ENCODE results near the gene SIL1. TPM values are rescaled to one million over a fixed set of nuclear protein-coding genes. Genes with fewer than 3 reads are reported as not detected.

SIL1 gene
- total and polyA plus RNA-seq, 8 donors = 22.2 to 83.6 (median 33.4) TPM

GRCh38 chr5:139025651-139026050 is 172.5 kb downstream of the SIL1 start:
- WGBS, 5 donors = 54 to 98% (median 73%) methylated on average over 2 of the region's 2 CpGs
- peaks cover 0 to 59% (median 46%) of the 10 kb centered on the region in 4 donors for H3K36me3 ChIP-seq
- no peak for DNase-seq
- H3K4me1 ChIP-seq = peaks cover 0 to 3% (median 0%) of the 10 kb centered on the region in 4 donors
- intact Hi-C loops (cut with DNase I; ENCODE audit: low total_unique reads) = no loop called here
- no peaks in the 10 kb centered on the region for H3K27me3 ChIP-seq
- TF ChIP-seq POLR2AphosphoS5 (IDR thresholded peaks at IDR 0.05) (no peak), CTCF (IDR thresholded peaks at IDR 0.05) (no peak), EP300 (IDR thresholded peaks at IDR 0.05) (no peak), POLR2A (IDR thresholded peaks at IDR 0.05) (no peak)
- H3K27ac ChIP-seq = no peak overlapping the region
- H3K4me3 ChIP-seq = no peak overlapping the region
- H3K9me3 ChIP-seq = no peaks in the 10 kb centered on the region

GRCh38 chr5:139023286-139023685 is 174.9 kb downstream of the SIL1 start:
- H3K4me1 ChIP-seq = peaks cover 0 to 3% (median 0%) of the 10 kb centered on the region in 4 donors
- intact Hi-C loops (cut with DNase I; ENCODE audit: low total_unique reads) = no loop called here
- H3K27ac ChIP-seq = no peak overlapping the region
- TF ChIP-seq POLR2AphosphoS5 (IDR thresholded peaks at IDR 0.05) (no peak), POLR2A (IDR thresholded peaks at IDR 0.05) (no peak), EP300 (IDR thresholded peaks at IDR 0.05) (no peak), CTCF (IDR thresholded peaks at IDR 0.05) (no peak)
- no peak overlapping the region for H3K4me3 ChIP-seq
- no peaks in the 10 kb centered on the region for H3K9me3 ChIP-seq
- H3K27me3 ChIP-seq = no peaks in the 10 kb centered on the region
- DNase-seq = no peak
- 85 to 92% (median 87%) methylated on average over 8 of the region's 8 CpGs for WGBS, 5 donors
- H3K36me3 ChIP-seq = peaks cover 0 to 83% (median 67%) of the 10 kb centered on the region in 4 donors

GRCh38 chr5:139022528-139022927 is 175.6 kb downstream of the SIL1 start:
- no peak overlapping the region for H3K4me3 ChIP-seq
- no peak for DNase-seq
- TF ChIP-seq EP300 (IDR thresholded peaks at IDR 0.05) = no peak
- TF ChIP-seq POLR2A (IDR thresholded peaks at IDR 0.05) = no peak
- no peak for TF ChIP-seq POLR2AphosphoS5 (IDR thresholded peaks at IDR 0.05)
- no peak for TF ChIP-seq CTCF (IDR thresholded peaks at IDR 0.05)
- no peaks in the 10 kb centered on the region for H3K27me3 ChIP-seq
- H3K9me3 ChIP-seq = no peaks in the 10 kb centered on the region
- 87 to 100% (median 96%) methylated on average over 1 of the region's 1 CpG for WGBS, 5 donors
- intact Hi-C loops (cut with DNase I; ENCODE audit: low total_unique reads) = no loop called here
- no peak overlapping the region for H3K27ac ChIP-seq
- H3K36me3 ChIP-seq = peaks cover 0 to 91% (median 75%) of the 10 kb centered on the region in 4 donors
- no peaks in the 10 kb centered on the region for H3K4me1 ChIP-seq

DNA sequence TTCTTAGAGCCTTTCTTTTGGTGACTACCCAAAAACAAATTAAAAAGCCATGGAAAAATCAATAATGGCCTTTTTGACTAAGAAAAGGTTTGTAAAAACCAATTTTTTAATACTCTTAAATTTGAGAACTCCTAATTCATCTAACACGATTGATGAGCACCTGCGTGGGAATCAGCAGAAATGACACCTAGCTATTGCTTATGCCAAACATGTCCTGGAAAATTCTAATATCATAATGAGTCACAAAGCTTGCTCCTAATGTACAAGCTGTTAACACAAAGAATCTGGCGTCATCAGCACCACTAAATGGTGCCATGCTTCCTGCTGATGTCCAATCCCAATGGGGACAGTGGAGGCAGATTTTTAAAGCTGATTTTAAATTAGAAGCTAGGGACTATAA is 176.8 kb downstream of the SIL1 start:
- Histone ChIP-seq H3K4me3 (no peak overlapping the region), H3K36me3 (peaks cover 0 to 91% (median 79%) of the 10 kb centered on the region in 4 donors), H3K4me1 (no peaks in the 10 kb centered on the region), H3K27ac (no peak overlapping the region), H3K27me3 (no peaks in the 10 kb centered on the region), H3K9me3 (no peaks in the 10 kb centered on the region)
- 95 to 99% (median 95%) methylated on average over 3 of the region's 3 CpGs for WGBS, 5 donors
- DNase-seq = no peak
- intact Hi-C loops (cut with DNase I; ENCODE audit: low total_unique reads) = no loop called here
- no peak for TF ChIP-seq POLR2A (IDR thresholded peaks at IDR 0.05)
- TF ChIP-seq CTCF (IDR thresholded peaks at IDR 0.05) = no peak
- no peak for TF ChIP-seq EP300 (IDR thresholded peaks at IDR 0.05)
- TF ChIP-seq POLR2AphosphoS5 (IDR thresholded peaks at IDR 0.05) = no peak
